Measurements from ENCODE around the gene SLC23A3. TPM values are rescaled to one million over a fixed set of nuclear protein-coding genes. Genes with fewer than 3 reads are reported as not detected.
A peak's percentile ranks its signal among the peaks of the same experiment; 100 is the strongest.
"Not testable (repeated sequence)": the region's sequence is repeated elsewhere in the genome, so short reads cannot be mapped to it uniquely, and the experiment has no call there.

The SLC23A3 gene
- total RNA-seq, 1 donor from 2014 or later = 2.0 TPM

GRCh38 chr2:219205981-219206327, 36.1 kb upstream of the SLC23A3 start:
- no peak for DNase-seq (ENCODE audit: low read depth in 2 of 2)

- DNase-seq (ENCODE audit: low read depth in 2 of 2) = no peak
Observed at GRCh38 chr2:219205165-219205538, 35.3 kb upstream of the SLC23A3 start.

DNA sequence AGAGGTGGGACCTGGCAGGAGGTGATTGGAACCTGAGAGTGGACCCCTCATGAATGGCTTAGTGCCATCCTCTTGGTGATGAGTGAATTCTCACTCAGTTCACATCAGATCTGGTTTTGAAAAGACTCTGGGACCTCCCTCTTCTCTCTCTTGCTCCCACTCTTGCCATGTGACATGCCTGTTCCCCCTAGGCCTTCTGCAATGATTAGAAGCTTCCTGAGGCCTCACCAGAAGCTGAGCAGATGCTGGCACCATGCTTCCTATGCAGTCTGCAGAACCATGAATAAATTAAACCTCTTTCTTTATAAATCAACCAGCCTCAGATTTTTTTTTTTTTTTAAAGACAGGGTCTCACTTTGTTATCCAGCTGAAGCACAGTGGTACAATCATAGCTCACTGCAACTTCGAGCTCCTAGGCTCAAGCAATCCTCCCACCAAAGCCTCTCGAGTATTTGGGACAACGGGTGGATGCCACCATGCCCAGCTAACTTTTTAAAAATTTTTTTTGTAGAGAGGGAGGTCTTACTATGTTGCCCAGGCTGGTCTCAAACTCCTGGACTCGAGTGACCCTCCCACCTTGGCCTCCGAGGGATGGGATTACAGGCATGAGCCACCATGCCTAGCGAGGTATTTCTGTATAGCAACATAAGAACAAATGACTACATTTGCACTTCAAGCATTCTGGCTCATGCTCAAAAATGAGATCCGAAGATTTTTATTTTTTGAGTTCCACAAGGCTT, 34.8 kb upstream of the SLC23A3 start:
- DNase-seq (ENCODE audit: low read depth in 2 of 2) = no peak

DNA sequence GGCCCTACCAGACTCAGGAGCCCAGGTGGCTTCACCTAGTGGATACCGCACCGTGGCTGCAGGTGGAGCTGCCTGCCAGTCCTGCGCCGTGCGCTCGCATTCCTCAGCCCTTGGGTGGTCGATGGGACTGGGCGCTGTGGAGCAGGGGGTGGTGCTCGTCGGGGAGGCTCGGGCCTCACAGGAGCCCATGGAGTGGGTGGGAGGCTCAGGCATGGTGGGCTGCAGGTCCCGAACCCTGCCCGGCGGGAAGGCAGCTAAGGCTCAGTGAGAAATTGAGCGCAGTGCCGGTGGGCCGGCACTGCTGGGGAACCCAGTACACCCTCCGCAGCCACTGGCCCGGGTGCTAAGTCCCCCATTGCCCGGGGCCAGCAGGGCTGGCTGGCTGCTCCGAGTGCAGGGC, 31.5 kb upstream of the SLC23A3 start:
- not testable (repeated sequence) for DNase-seq (ENCODE audit: low read depth in 2 of 2)

DNA sequence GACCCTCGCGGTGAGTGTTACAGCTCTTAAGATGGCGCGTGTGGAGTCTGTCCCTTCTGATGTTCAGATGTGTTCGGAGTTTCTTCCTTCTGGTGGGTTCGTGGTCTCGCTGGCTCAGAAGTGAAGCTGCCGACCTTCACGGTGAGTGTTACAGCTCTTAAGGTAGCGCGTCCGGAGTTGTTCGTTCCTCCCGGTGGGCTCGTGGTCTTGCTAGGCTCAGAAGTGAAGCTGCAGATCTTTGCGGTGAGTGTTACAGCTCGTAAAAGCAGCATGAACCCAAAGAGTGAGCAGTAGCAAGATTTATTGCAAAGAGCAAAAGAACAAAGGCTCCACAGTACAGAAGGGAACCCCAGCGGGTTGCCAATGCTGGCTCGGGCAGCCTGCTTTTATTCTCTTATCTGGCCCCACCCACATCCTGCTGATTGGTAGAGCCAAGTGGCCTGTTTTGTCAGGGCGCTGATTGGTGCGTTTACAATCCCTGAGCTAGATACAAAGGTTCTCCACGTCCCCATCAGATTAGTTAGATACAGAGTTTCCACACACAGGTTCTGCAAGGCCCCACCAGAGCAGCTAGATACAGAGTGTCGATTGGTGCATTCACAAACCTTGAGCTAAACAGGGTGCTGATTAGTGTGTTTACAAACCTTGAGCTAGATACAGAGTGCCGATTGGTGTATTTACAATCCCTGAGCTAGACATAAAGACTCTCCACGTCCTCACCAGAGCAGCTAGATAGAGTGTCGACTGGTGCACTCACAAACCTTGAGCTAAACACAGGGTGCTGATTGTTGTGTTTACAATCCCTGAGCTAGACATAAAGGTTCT, 30.9 kb upstream of the SLC23A3 start:
- not testable (repeated sequence) for DNase-seq (ENCODE audit: low read depth in 2 of 2)

GRCh38 chr2:219199470-219200211, 29.8 kb upstream of the SLC23A3 start:
- no peak for DNase-seq (ENCODE audit: low read depth in 2 of 2)

DNA sequence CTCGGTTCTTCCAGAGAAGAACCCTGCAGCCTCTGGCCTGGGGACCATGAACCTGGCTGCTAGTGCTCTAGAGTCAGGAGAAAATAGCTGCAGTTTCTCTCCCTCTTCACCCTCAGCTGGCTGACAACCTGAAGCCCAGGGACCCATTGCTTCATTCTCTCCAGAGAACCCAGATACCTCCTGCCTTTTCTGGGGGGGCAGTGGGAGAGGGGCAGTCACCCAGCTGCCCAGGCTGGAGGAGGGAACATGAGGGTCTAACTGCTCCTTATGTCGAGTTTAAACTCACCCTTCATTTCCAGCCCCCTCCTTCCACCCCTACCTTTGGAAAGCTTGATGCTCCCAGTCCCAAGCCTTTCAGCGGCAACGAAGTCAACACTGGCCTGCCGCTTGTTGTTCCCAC, 29.1 kb upstream of the SLC23A3 start:
- DNase-seq (ENCODE audit: low read depth in 2 of 2) = no peak

GRCh38 chr2:219197388-219197787, 27.6 kb upstream of the SLC23A3 start:
- DNase-seq (ENCODE audit: low read depth in 2 of 2) = no peak

DNA sequence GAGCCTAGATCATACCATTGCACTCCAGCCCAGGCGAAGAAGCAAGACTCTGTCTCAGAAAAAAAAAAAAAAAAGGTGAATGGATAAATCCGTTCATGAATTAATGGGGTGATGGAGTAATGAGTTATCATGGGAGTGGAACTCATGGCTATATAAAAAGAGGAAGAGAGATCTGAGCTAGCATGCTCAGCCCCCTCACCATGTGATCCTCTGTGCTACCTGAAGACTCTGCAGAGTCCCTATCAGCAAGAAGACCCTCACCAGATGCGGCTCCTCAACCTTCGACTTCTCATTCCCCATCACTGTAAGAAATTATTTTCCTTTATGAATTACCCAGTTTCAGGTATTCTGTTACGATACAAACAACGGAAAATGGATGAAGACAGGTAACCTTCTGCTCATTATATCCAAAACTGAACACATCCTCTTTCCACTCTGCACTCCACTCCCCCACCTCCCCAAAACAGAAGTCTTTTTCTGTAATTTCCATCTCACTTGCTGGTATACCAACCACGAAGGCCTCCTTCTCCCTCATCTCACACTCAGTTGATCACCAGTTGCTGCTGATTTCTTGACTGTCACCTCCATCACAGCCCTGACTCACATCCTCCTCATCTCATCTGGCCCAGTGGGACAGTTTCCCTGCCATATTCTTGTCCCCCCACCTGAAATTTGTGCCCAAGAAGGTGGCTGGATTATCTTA, 17.1 kb upstream of the SLC23A3 start:
- no peak for DNase-seq (ENCODE audit: low read depth in 2 of 2)

DNA sequence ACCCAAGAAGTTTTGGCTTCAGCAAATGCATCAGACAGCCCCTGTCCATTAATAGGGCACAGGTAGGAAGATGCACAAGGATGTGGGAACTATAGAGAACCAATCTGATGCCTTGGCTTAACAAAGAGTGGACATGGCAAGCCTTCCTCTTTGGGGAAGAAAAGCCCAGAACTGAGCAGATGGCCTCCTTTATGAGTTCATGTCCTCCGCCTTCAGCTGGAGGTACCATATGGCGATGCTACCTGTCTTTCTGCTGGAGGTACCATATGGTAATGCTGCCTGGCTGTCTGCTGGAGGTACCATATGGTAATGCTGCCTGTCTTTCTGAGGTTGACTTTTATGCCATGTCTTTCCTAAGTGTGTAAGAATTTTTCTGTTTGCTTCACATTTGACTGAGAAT, 14.3 kb upstream of the SLC23A3 start:
- DNase-seq (ENCODE audit: low read depth in 2 of 2) = no peak

DNA sequence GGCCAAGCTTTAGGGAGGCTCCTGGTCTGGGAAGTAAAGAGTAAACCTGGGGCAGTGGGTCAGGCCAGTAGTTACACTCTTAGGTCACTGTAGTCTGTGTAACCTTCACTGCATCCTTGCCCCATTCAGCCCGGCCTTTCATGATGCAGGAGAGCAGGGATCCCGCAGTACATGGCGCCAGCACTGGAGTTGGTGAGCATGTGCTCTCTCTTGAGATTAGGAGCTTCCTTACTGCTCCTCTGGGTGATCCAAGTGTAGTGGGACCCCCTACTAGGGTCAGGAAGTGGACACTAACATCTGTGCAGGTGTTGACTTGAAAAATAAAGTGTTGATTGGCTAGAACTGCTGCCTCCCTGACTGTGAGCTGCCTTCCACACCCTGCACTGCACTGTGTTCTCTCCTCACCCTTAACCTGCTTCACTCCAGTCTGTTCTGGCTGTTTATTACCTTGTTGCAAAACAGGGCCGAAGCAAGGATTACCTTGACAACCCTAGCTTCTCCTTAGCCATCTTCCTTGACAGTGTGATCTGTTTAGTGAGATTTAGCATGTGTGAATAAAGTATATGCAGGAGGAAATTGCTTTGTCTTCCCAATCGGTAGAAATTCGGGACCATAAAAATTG, 13.4 kb upstream of the SLC23A3 start:
- no peak for DNase-seq (ENCODE audit: low read depth in 2 of 2)

- no peak for DNase-seq (ENCODE audit: low read depth in 2 of 2)
Observed at GRCh38 chr2:219182331-219183150, 12.7 kb upstream of the SLC23A3 start.

- DNase-seq (ENCODE audit: low read depth in 2 of 2) = no peak
Observed at GRCh38 chr2:219181531-219181930, 11.7 kb upstream of the SLC23A3 start.

DNA sequence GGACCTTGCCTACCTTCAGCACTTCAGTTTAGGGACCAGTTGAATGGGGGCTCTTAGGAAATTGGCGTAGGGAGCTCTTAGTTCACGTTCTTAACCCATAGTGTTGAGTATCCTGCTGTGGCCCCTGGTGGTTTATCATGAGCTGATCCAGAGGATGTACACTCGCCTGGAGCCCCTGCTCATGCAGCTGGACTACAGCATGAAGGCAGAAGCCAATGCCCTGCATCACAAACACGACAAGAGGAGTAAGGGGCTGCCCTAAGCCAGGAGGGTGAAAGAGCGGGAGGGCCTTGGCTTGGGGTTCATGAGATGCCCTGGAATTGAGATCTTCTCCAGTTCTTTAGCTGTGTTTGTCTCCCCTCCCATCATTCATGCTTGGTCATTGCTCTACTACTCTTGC, 11.1 kb upstream of the SLC23A3 start:
- no peak for DNase-seq (ENCODE audit: low read depth in 2 of 2)

- DNase-seq (ENCODE audit: low read depth in 2 of 2) = no peak
Observed at GRCh38 chr2:219179601-219180465, 10.0 kb upstream of the SLC23A3 start.

GRCh38 chr2:219178377-219179175, 8.7 kb upstream of the SLC23A3 start:
- peak; percentile 46 to 48 for DNase-seq (ENCODE audit: low read depth in 2 of 2)

DNA sequence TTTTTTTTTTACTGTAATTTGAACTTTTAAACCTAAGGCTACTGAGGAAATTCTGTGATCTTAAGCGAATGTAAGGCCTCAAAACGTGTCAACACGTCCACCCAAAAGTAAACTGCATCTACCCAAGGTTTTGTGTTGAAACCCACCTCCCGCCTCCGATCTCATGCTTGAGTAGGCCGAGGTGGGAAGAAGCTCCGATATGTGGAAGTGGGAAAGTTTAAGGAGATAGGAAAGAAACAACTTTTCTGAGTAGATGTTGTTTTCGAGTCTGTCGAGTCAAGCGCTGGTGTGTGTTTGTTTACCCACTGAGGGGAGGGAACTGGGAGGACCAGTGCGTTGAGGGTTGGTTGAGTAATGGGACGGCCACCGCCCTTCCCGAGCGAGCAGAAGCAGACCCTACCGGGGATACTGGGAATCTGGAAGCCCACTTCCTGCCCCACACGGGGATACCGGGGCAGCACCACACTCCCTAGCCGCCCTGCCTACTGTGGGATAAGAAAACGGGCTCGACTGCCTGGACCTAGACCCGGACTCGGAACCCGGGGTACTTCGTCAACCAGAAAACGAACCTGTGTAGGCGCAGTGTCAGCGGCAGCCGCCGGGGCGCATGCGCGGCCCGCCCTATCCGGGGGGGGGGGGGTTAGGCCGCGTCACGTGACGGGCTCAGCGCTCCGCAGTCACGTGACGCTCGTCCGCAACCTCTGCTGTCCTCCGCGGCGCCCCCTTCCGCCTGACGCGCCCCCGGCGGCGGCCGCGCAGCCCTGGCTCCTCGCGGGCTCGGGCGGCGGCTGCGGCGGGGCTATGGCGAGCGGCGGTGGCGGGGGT, 7.9 kb upstream of the SLC23A3 start, which contains the start of gene RETREG2:
TSS of gene RETREG2 (plus strand) at position 724 of the 825 bp plus-strand sequence. CDS start at position 802, 78 bp downstream.
- peak; percentile 93 to 95 for DNase-seq (ENCODE audit: low read depth in 2 of 2)

Data from lung microvascular endothelial cell (primary cell).